SK-N-SH (cell line): ENCODE measurements around the gene MRPS15. TPM values are rescaled to one million over a fixed set of nuclear protein-coding genes. Genes with fewer than 3 reads are reported as not detected.

ENCODE experiments used
- CTCF ChIA-PET: fragments of 300-600, 350-600 bp; formaldehyde crosslinking; extraction: SDS; loops from one replicate; lab custom pipeline; 2021; lab: Yijun Ruan, JAX
- POLR2A ChIA-PET: fragments of 350-600 bp; sonication (Branson Sonifier 250); formaldehyde crosslinking; extraction: SDS; loops from one replicate; lab custom pipeline; 2020; ENCODE audit warnings: antibody characterized with exemption, inconsistent platforms; lab: Yijun Ruan, JAX
- DNase-seq: peaks from one replicate; pipeline ENCODE4 v3.0.0; 2012
- H2AFZ ChIP-seq: fragments of 200-600 bp; sonication (generic); 2 replicates; pipeline ENCODE4 v1.8.1; 2016; ENCODE audit warnings: antibody characterized with exemption, mild to moderate bottlenecking, low read depth
- H3F3A ChIP-seq: fragments of 200-600 bp; sonication (generic); replicated peaks from 2 replicates; pipeline ENCODE3; 2016; ENCODE audit warnings: antibody characterized with exemption, mild to moderate bottlenecking; ENCODE audit not compliant: insufficient read depth
- H3K27ac ChIP-seq, 2 experiments: fragments of 200-500 bp in 1 of 2; fragments of 200-600 bp in 1 of 2; sonication (Bioruptor generic) in 1 of 2; sonication (generic), shearing (Covaris generic) in 1 of 2; 2 replicates each; pipeline versions ENCODE4 v1.5.1 to v1.6.1; 2014 to 2016; ENCODE audit warnings: low read depth in 2 of 2, inconsistent platforms in 1 of 2, low read length in 1 of 2, mild to moderate bottlenecking in 1 of 2, mixed read lengths in 1 of 2
- H3K27me3 ChIP-seq: fragments of 200-600 bp; sonication (generic), shearing (Covaris generic); 2 replicates; pipeline ENCODE4 v1.6.1; 2016; ENCODE audit warnings: mixed run types; ENCODE audit not compliant: insufficient read depth
- H3K36me3 ChIP-seq, 2 experiments: fragments of 200-500 bp in 1 of 2; fragments of 200-600 bp in 1 of 2; sonication (Bioruptor generic) in 1 of 2; sonication (generic) in 1 of 2; replicated peaks in 1 of 2; 2 replicates each; pipeline versions ENCODE3 to v1.5.1; 2014 to 2016; ENCODE audit warnings: low read length in 1 of 2, mild to moderate bottlenecking in 1 of 2; ENCODE audit not compliant: insufficient read depth in 2 of 2, control insufficient read depth in 1 of 2
- H3K4me1 ChIP-seq, 2 experiments: fragments of 200-500 bp in 1 of 2; fragments of 200-600 bp in 1 of 2; sonication (Bioruptor generic) in 1 of 2; sonication (generic), shearing (Covaris generic) in 1 of 2; 2 replicates each; pipeline versions ENCODE4 v1.5.1 to v1.6.1; 2014 to 2016; ENCODE audit warnings: low read depth in 1 of 2, low read length in 1 of 2, mixed run types in 1 of 2; ENCODE audit not compliant: insufficient read depth in 2 of 2, control insufficient read depth in 1 of 2
- H3K4me2 ChIP-seq: fragments of 200-600 bp; sonication (generic), shearing (Covaris generic); 2 replicates; pipeline ENCODE4 v1.6.1; 2017; ENCODE audit warnings: mixed run types
- H3K4me3 ChIP-seq, 2 experiments: fragments of 200-500 bp in 1 of 2; fragments of 200-600 bp in 1 of 2; sonication (Bioruptor generic) in 1 of 2; sonication (generic), shearing (Covaris generic) in 1 of 2; 2 replicates each; pipeline versions ENCODE4 v1.5.1 to v1.8.1; 2014 to 2016; ENCODE audit warnings: low read depth in 2 of 2, inconsistent platforms in 1 of 2, low read length in 1 of 2, mild to moderate bottlenecking in 1 of 2, mixed read lengths in 1 of 2, moderate library complexity in 1 of 2
- H3K79me2 ChIP-seq: fragments of 200-600 bp; sonication (generic); 2 replicates; pipeline ENCODE4 v1.8.1; 2017; ENCODE audit warnings: mild to moderate bottlenecking; ENCODE audit not compliant: insufficient read depth
- H3K9ac ChIP-seq: fragments of 200-600 bp; sonication (generic); 2 replicates; pipeline ENCODE4 v1.6.1; 2017; ENCODE audit warnings: mixed run types
- H3K9me2 ChIP-seq: fragments of 200-600 bp; sonication (generic); 2 replicates; pipeline ENCODE4 v1.6.1; 2017; ENCODE audit warnings: mixed run types
- H3K9me3 ChIP-seq: fragments of 200-600 bp; sonication (generic); 2 replicates; pipeline ENCODE4 v1.6.1; 2017; ENCODE audit warnings: mixed run types, mild to moderate bottlenecking, moderate library complexity
- H4K20me1 ChIP-seq: fragments of 200-600 bp; sonication (generic); 2 replicates; pipeline ENCODE4 v1.6.1; 2017; ENCODE audit warnings: mild to moderate bottlenecking, mixed run types; ENCODE audit not compliant: insufficient read depth
- ELF1 ChIP-seq: IDR thresholded peaks from 2 replicates; pipeline ENCODE4 v1.4.0; 2012
- GABPA ChIP-seq: IDR thresholded peaks from 2 replicates; pipeline ENCODE4 v1.4.0; 2012; ENCODE audit warnings: low read depth, mild to moderate bottlenecking
- MEF2A ChIP-seq: IDR thresholded peaks from 2 replicates; pipeline ENCODE4 v1.4.0; 2012; ENCODE audit warnings: low read depth, borderline replicate concordance
- NFIC ChIP-seq: IDR thresholded peaks from 2 replicates; pipeline ENCODE4 v1.4.0; 2012; ENCODE audit warnings: borderline replicate concordance
- POLR2AphosphoS5 ChIP-seq: IDR thresholded peaks from 2 replicates; pipeline ENCODE4 v1.6.1; 2012; ENCODE audit warnings: low read depth, low read length
- RAD21 ChIP-seq: IDR thresholded peaks from 2 replicates; pipeline ENCODE4 v1.6.1; 2012; ENCODE audit warnings: mild to moderate bottlenecking, low read length
- REST ChIP-seq: IDR thresholded peaks from 2 replicates; pipeline ENCODE4 v1.6.1; 2012; ENCODE audit warnings: mild to moderate bottlenecking, low read depth, low read length, moderate library complexity
- RFX5 ChIP-seq: IDR thresholded peaks from 2 replicates; pipeline ENCODE4 v1.6.1; 2012; ENCODE audit warnings: mild to moderate bottlenecking, improper control_type of control experiment, low read length
- RXRA ChIP-seq: IDR thresholded peaks from 2 replicates; pipeline ENCODE4 v1.4.0; 2012; ENCODE audit warnings: low read depth, mild to moderate bottlenecking, borderline replicate concordance
- SIN3A ChIP-seq: IDR thresholded peaks from 2 replicates; pipeline ENCODE4 v1.6.1; 2012; ENCODE audit warnings: low read depth, mild to moderate bottlenecking, low read length, moderate library complexity, borderline replicate concordance
- SMC3 ChIP-seq: IDR thresholded peaks from 2 replicates; pipeline ENCODE4 v1.6.1; 2012; ENCODE audit warnings: low read depth, low read length, improper control_type of control experiment
- TCF12 ChIP-seq: IDR thresholded peaks from 2 replicates; pipeline ENCODE4 v1.4.0; 2012
- USF1 ChIP-seq: IDR thresholded peaks from 2 replicates; pipeline ENCODE4 v1.4.0; 2012; ENCODE audit warnings: low read depth, borderline replicate concordance
- YY1 ChIP-seq: IDR thresholded peaks from 2 replicates; pipeline ENCODE4 v1.4.0; 2012; ENCODE audit warnings: low read depth, mild to moderate bottlenecking
- ZBTB33 ChIP-seq: IDR thresholded peaks from 2 replicates; pipeline ENCODE4 v1.4.0; 2012; ENCODE audit warnings: low read depth, borderline replicate concordance
- WGBS: methylation state at CpG from one replicate; pipeline ENCODE4 v1.1.6; 2017; ENCODE audit warnings: low lambda C conversion rate; 5-methylcytosine and 5-hydroxymethylcytosine counted together
- polyA plus RNA-seq, 3 experiments: library from polyadenylated mRNA; depleted of rRNA; stranded (reverse); fragments of >200 nt; gene quantifications; 2 replicates each; pipeline ENCODE4 v1.2.3, GENCODE V29; 2012

MRPS15 gene
- polyA plus RNA-seq, 1 of the 3 experiments (the other 2 are of a cell fraction) = 75.1 TPM

GRCh38 chr1:36476945-36477344 lies 12.8 kb upstream of the MRPS15 start:
- no peak for DNase-seq
- no peak overlapping the region for H3K9ac ChIP-seq
- H3K4me3 ChIP-seq = no peak overlapping the region
- H3K36me3 ChIP-seq = no peaks in the 10 kb centered on the region
- no peaks in the 10 kb centered on the region for H4K20me1 ChIP-seq
- TF ChIP-seq RAD21 (no peak), POLR2AphosphoS5 (no peak), SMC3 (no peak), TCF12 (no peak), REST (no peak), MEF2A (no peak), NFIC (no peak), SIN3A (no peak), YY1 (no peak), GABPA (no peak), ZBTB33 (no peak), ELF1 (no peak), USF1 (no peak), RFX5 (no peak), RXRA (no peak)
- H3F3A ChIP-seq = no peaks in the 10 kb centered on the region
- no peaks in the 10 kb centered on the region for H3K27me3 ChIP-seq
- no peaks in the 10 kb centered on the region for H3K9me2 ChIP-seq
- H3K4me2 ChIP-seq = no peak overlapping the region
- peaks cover 0 to 15% of the 10 kb centered on the region in 2 experiments; a peak in 1 of 4 replicates for H3K4me1 ChIP-seq
- ChIA-PET CTCF (interaction anchor here (0.6 to 1.2 kb wide), 2 partner anchors 39 to 440 kb away, joined by 3 to 6 read pairs; no protein-coding TSS in a partner anchor), POLR2A (no interaction called here)
- H3K79me2 ChIP-seq = no peaks in the 10 kb centered on the region
- no peak overlapping the region for H3K27ac ChIP-seq
- H2AFZ ChIP-seq = no peak overlapping the region
- WGBS = 66% methylated on average over 5 of the region's 5 CpGs
- no peaks in the 10 kb centered on the region for H3K9me3 ChIP-seq
